Measurements from ENCODE around the gene FGFBP1. TPM values are rescaled to one million over a fixed set of nuclear protein-coding genes. Genes with fewer than 3 reads are reported as not detected.
"Not testable (repeated sequence)": the region's sequence is repeated elsewhere in the genome, so short reads cannot be mapped to it uniquely, and the experiment has no call there.

FGFBP1 gene
- total RNA-seq, 1 experiment from 2014 or later: not detected

GRCh38 chr4:15921592-15921932 is 17.0 kb downstream of the FGFBP1 start:
- no peak for DNase-seq
- Histone ChIP-seq H3K9me3 (no peaks in the 10 kb centered on the region; the same call in 1 of the 2 replicates), H3K4me3 (no peak overlapping the region), H3K36me3 (no peaks in the 10 kb centered on the region), H3K27me3 (no peaks in the 10 kb centered on the region)

GRCh38 chr4:15920723-15921591 is 17.6 kb downstream of the FGFBP1 start:
- no peaks in the 10 kb centered on the region; the same call in 1 of the 2 replicates for H3K9me3 ChIP-seq
- DNase-seq: peak; percentile 91
- no peaks in the 10 kb centered on the region for H3K27me3 ChIP-seq
- no peaks in the 10 kb centered on the region for H3K36me3 ChIP-seq
- H3K4me3 ChIP-seq: no peak overlapping the region

- Histone ChIP-seq H3K4me3 (no peak overlapping the region), H3K36me3 (no peaks in the 10 kb centered on the region), H3K27me3 (no peaks in the 10 kb centered on the region), H3K9me3 (no peaks in the 10 kb centered on the region; the same call in 1 of the 2 replicates)
- no peak for DNase-seq
Observed at GRCh38 chr4:15918484-15919129, 19.9 kb downstream of the FGFBP1 start.

- DNase-seq: no peak
- H3K9me3 ChIP-seq: no peaks in the 10 kb centered on the region; the same call in 1 of the 2 replicates
- no peak overlapping the region for H3K4me3 ChIP-seq
- no peaks in the 10 kb centered on the region for H3K27me3 ChIP-seq
- H3K36me3 ChIP-seq: no peaks in the 10 kb centered on the region
Observed at GRCh38 chr4:15917297-15917696, 21.2 kb downstream of the FGFBP1 start.

GRCh38 chr4:15916358-15916757 is 22.2 kb downstream of the FGFBP1 start:
- not testable (repeated sequence) for H3K36me3 ChIP-seq, H3K4me3 ChIP-seq, H3K9me3 ChIP-seq, DNase-seq, H3K27me3 ChIP-seq

GRCh38 chr4:15914736-15915135 is 23.8 kb downstream of the FGFBP1 start:
- Histone ChIP-seq H3K4me3 (no peak overlapping the region), H3K9me3 (no peaks in the 10 kb centered on the region; the same call in 1 of the 2 replicates), H3K27me3 (no peaks in the 10 kb centered on the region), H3K36me3 (no peaks in the 10 kb centered on the region)
- no peak for DNase-seq

- no peaks in the 10 kb centered on the region; the same call in 1 of the 2 replicates for H3K9me3 ChIP-seq
- no peak overlapping the region for H3K4me3 ChIP-seq
- no peaks in the 10 kb centered on the region for H3K36me3 ChIP-seq
- DNase-seq: no peak
- H3K27me3 ChIP-seq: no peaks in the 10 kb centered on the region
Observed at GRCh38 chr4:15914291-15914690, 24.2 kb downstream of the FGFBP1 start.

- no peak overlapping the region for H3K4me3 ChIP-seq
- no peaks in the 10 kb centered on the region; the same call in 1 of the 2 replicates for H3K9me3 ChIP-seq
Observed at GRCh38 chr4:15913631-15913970, 24.9 kb downstream of the FGFBP1 start.

GRCh38 chr4:15912961-15913630 is 25.4 kb downstream of the FGFBP1 start:
- Histone ChIP-seq H3K4me3 (no peak overlapping the region), H3K36me3 (no peaks in the 10 kb centered on the region), H3K27me3 (no peaks in the 10 kb centered on the region), H3K9me3 (no peaks in the 10 kb centered on the region; the same call in 1 of the 2 replicates)
- DNase-seq: no peak

More at GRCh38 chr4:15913631-15913970, 24.9 kb downstream of the FGFBP1 start:
- Histone ChIP-seq H3K27me3 (no peaks in the 10 kb centered on the region), H3K36me3 (no peaks in the 10 kb centered on the region)
- DNase-seq: peak; percentile 42

GRCh38 chr4:15912236-15912635 is 26.3 kb downstream of the FGFBP1 start:
- no peaks in the 10 kb centered on the region for H3K27me3 ChIP-seq
- H3K4me3 ChIP-seq: no peak overlapping the region
- no peaks in the 10 kb centered on the region; the same call in 1 of the 2 replicates for H3K9me3 ChIP-seq
- no peak for DNase-seq
- no peaks in the 10 kb centered on the region for H3K36me3 ChIP-seq

- no peak overlapping the region for H3K4me3 ChIP-seq
- H3K9me3 ChIP-seq: no peaks in the 10 kb centered on the region
- no peak for DNase-seq
- H3K36me3 ChIP-seq: no peaks in the 10 kb centered on the region
- no peaks in the 10 kb centered on the region for H3K27me3 ChIP-seq
Observed at GRCh38 chr4:15910155-15910940, 28.2 kb downstream of the FGFBP1 start.

GRCh38 chr4:15907430-15907829 is 31.1 kb downstream of the FGFBP1 start:
- Histone ChIP-seq H3K27me3 (no peaks in the 10 kb centered on the region), H3K4me3 (no peak overlapping the region), H3K9me3 (no peaks in the 10 kb centered on the region), H3K36me3 (no peaks in the 10 kb centered on the region)
- DNase-seq: no peak

- H3K36me3 ChIP-seq: no peaks in the 10 kb centered on the region
- no peaks in the 10 kb centered on the region for H3K27me3 ChIP-seq
- DNase-seq: no peak
- no peaks in the 10 kb centered on the region for H3K9me3 ChIP-seq
- H3K4me3 ChIP-seq: no peak overlapping the region
Observed at GRCh38 chr4:15906020-15906443, 32.5 kb downstream of the FGFBP1 start.

GRCh38 chr4:15902746-15903145 is 35.8 kb downstream of the FGFBP1 start:
- Histone ChIP-seq H3K9me3 (no peaks in the 10 kb centered on the region), H3K4me3 (no peak overlapping the region), H3K27me3 (no peaks in the 10 kb centered on the region), H3K36me3 (no peaks in the 10 kb centered on the region)
- no peak for DNase-seq

- Histone ChIP-seq H3K4me3 (no peak overlapping the region), H3K36me3 (no peaks in the 10 kb centered on the region), H3K9me3 (no peaks in the 10 kb centered on the region), H3K27me3 (no peaks in the 10 kb centered on the region)
- DNase-seq: no peak
Observed at GRCh38 chr4:15901998-15902397, 36.5 kb downstream of the FGFBP1 start.

- no peaks in the 10 kb centered on the region for H3K27me3 ChIP-seq
- DNase-seq: no peak
Observed at GRCh38 chr4:15901007-15901406, 37.5 kb downstream of the FGFBP1 start.

More at GRCh38 chr4:15901007-15901406, 37.5 kb downstream of the FGFBP1 start:
- H3K4me3 ChIP-seq: no peak overlapping the region
- H3K9me3 ChIP-seq: no peaks in the 10 kb centered on the region
- no peaks in the 10 kb centered on the region for H3K36me3 ChIP-seq
